IMR-90 (cell line): ENCODE data around the gene PARP12. TPM values are rescaled to one million over a fixed set of nuclear protein-coding genes. Genes with fewer than 3 reads are reported as not detected.

Source experiments
- ATAC-seq: fragments of 200-7000 bp; cut with Tn5 transposase; 2 replicates; pipeline ENCODE4 v1.9.1; 2020; ENCODE audit warnings: low read depth, mild to moderate bottlenecking, moderate library complexity
- BruUV-seq: library from RNA; stranded (reverse); fragments of 400-500 nt; replicated peaks from 2 replicates; lab custom pipeline; 2021; lab: Mats Ljungman, UMichigan
- CTCF ChIA-PET: fragments of 300-600 bp; formaldehyde crosslinking; extraction: SDS; loops from one replicate; lab custom pipeline; 2021; ENCODE audit warnings: antibody characterized with exemption; lab: Yijun Ruan, JAX
- POLR2A ChIA-PET: fragments of 300-600 bp; sonication (Branson Sonifier 250); formaldehyde crosslinking; loops from one replicate; lab custom pipeline; 2022; ENCODE audit warnings: antibody characterized with exemption; ENCODE audit not compliant: unreplicated experiment; lab: Charles Lee
- DNase-seq: peaks from one replicate; pipeline ENCODE4 v3.0.0; 2013
- H2AFZ ChIP-seq: replicated peaks from 2 replicates; pipeline ENCODE3; 2013; ENCODE audit warnings: low read length, mild to moderate bottlenecking; ENCODE audit not compliant: poor library complexity
- H2AK5ac ChIP-seq: 2 replicates; pipeline ENCODE4 v1.6.1; 2013; ENCODE audit warnings: low read depth, low read length, inconsistent platforms
- H2AK9ac ChIP-seq: replicated peaks from 2 replicates; pipeline ENCODE3; 2013; ENCODE audit warnings: mild to moderate bottlenecking, low read depth, low read length, moderate library complexity; ENCODE audit not compliant: poor library complexity
- H2BK120ac ChIP-seq: 2 replicates; pipeline ENCODE4 v1.6.1; 2013; ENCODE audit warnings: low read depth, low read length, inconsistent platforms
- H2BK15ac ChIP-seq: 3 replicates; pipeline ENCODE4 v1.6.1; 2013; ENCODE audit warnings: low read depth, low read length, inconsistent platforms
- H2BK20ac ChIP-seq: 2 replicates; pipeline ENCODE4 v1.6.1; 2013; ENCODE audit warnings: low read depth, mild to moderate bottlenecking, inconsistent platforms, low read length, moderate library complexity
- H2BK5ac ChIP-seq: 2 replicates; pipeline ENCODE4 v1.6.1; 2013; ENCODE audit warnings: mild to moderate bottlenecking, low read depth, low read length, inconsistent platforms; ENCODE audit not compliant: poor library complexity, severe bottlenecking
- H3K14ac ChIP-seq: replicated peaks from 2 replicates; pipeline ENCODE4 v1.6.1; 2013; ENCODE audit warnings: low read depth, low read length, inconsistent platforms
- H3K18ac ChIP-seq: 2 replicates; pipeline ENCODE4 v1.6.1; 2013; ENCODE audit warnings: low read depth, low read length, control low read depth
- H3K23ac ChIP-seq: 2 replicates; pipeline ENCODE4 v1.6.1; 2013; ENCODE audit warnings: low read depth, low read length, inconsistent platforms
- H3K27ac ChIP-seq: 2 replicates; pipeline ENCODE4 v1.5.1; 2013; ENCODE audit warnings: mild to moderate bottlenecking, control low read depth, low read length; ENCODE audit not compliant: insufficient read depth
- H3K27me3 ChIP-seq: 2 replicates; pipeline ENCODE4 v1.6.1; 2013; ENCODE audit warnings: low read length; ENCODE audit not compliant: control insufficient read depth, insufficient read depth
- H3K36me3 ChIP-seq: 2 replicates; pipeline ENCODE4 v1.6.1; 2013; ENCODE audit warnings: low read length, mixed read lengths; ENCODE audit not compliant: control insufficient read depth, insufficient read depth
- H3K4ac ChIP-seq: 2 replicates; pipeline ENCODE4 v1.6.1; 2013; ENCODE audit warnings: low read depth, low read length, inconsistent platforms
- H3K4me1 ChIP-seq: 2 replicates; pipeline ENCODE4 v1.6.1; 2013; ENCODE audit warnings: low read length, mixed read lengths; ENCODE audit not compliant: control insufficient read depth, insufficient read depth
- H3K4me2 ChIP-seq: 2 replicates; pipeline ENCODE4 v1.6.1; 2013; ENCODE audit warnings: low read depth, mild to moderate bottlenecking, control low read depth, low read length, moderate library complexity
- H3K4me3 ChIP-seq: 2 replicates; pipeline ENCODE4 v1.5.1; 2013; ENCODE audit warnings: low read depth, mild to moderate bottlenecking, control low read depth, low read length, moderate library complexity; ENCODE audit not compliant: insufficient read depth
- H3K56ac ChIP-seq: 2 replicates; pipeline ENCODE4 v1.6.1; 2013; ENCODE audit warnings: low read length, inconsistent platforms; ENCODE audit not compliant: insufficient read depth; ENCODE audit errors: extremely low read depth
- H3K79me1 ChIP-seq, 2 experiments: 2 replicates each; pipeline ENCODE4 v1.6.1; 2013; ENCODE audit warnings: low read length in 2 of 2, inconsistent platforms in 1 of 2, low read depth in 1 of 2
- H3K9ac ChIP-seq: 2 replicates; pipeline ENCODE4 v1.6.1; 2013; ENCODE audit warnings: low read depth, low read length, control low read depth
- H3K9me1 ChIP-seq: 2 replicates; pipeline ENCODE4 v1.6.1; 2013; ENCODE audit warnings: low read length, inconsistent platforms; ENCODE audit not compliant: insufficient read depth
- H3K9me3 ChIP-seq: 2 replicates; pipeline ENCODE4 v1.6.1; 2013; ENCODE audit warnings: low read length; ENCODE audit not compliant: control insufficient read depth, insufficient read depth
- H4K20me1 ChIP-seq: 2 replicates; pipeline ENCODE4 v1.6.1; 2013; ENCODE audit warnings: low read length, inconsistent platforms; ENCODE audit not compliant: insufficient read depth
- H4K5ac ChIP-seq: 2 replicates; pipeline ENCODE4 v1.6.1; 2013; ENCODE audit warnings: mild to moderate bottlenecking, low read depth, low read length, control low read depth
- H4K8ac ChIP-seq, 2 experiments: 2 replicates each; pipeline ENCODE4 v1.6.1; 2013; ENCODE audit warnings: low read depth in 2 of 2, low read length in 2 of 2, control low read depth in 1 of 2, inconsistent platforms in 1 of 2
- H4K91ac ChIP-seq: 2 replicates; pipeline ENCODE4 v1.6.1; 2013; ENCODE audit warnings: low read depth, low read length, inconsistent platforms; ENCODE audit not compliant: insufficient read depth
- BHLHE40 ChIP-seq: fragments of 150-350 bp; IDR thresholded peaks from 2 replicates; pipeline ENCODE4 v1.6.1; 2016; ENCODE audit warnings: mild to moderate bottlenecking, low read depth, low read length
- MAFK ChIP-seq: IDR thresholded peaks from 2 replicates; pipeline ENCODE4 v1.6.1; 2012; ENCODE audit warnings: low read depth, low read length, improper control_type of control experiment
- MXI1 ChIP-seq: IDR thresholded peaks from 2 replicates; pipeline ENCODE4 v1.6.1; 2012; ENCODE audit warnings: low read depth, mild to moderate bottlenecking, low read length, moderate library complexity, borderline replicate concordance
- RAD21 ChIP-seq: IDR thresholded peaks from 2 replicates; pipeline ENCODE4 v1.6.1; 2012; ENCODE audit warnings: low read length, improper control_type of control experiment
- USF2 ChIP-seq: fragments of 150-350 bp; IDR thresholded peaks from 2 replicates; pipeline ENCODE4 v1.6.1; 2017; ENCODE audit warnings: mild to moderate bottlenecking, antibody characterized with exemption, low read length, low read depth
- WGBS, 2 experiments: methylation state at CpG; one replicate each; pipeline versions ENCODE4 v1.1.5 to v1.1.7; 2013; ENCODE audit warnings: missing lambda C conversion rate in 2 of 2; ENCODE audit not compliant: insufficient read length in 1 of 2; ENCODE audit errors: extremely low coverage in 2 of 2; 5-methylcytosine and 5-hydroxymethylcytosine counted together
- dilution Hi-C: fragments of 300-500 bp; cut with HindIII; formaldehyde crosslinking; loops from one replicate; pipeline ENCODE4 v1.14.3; 2018; ENCODE audit warnings: low sequenced_read_pairs; ENCODE audit not compliant: unreplicated experiment
- in situ Hi-C: fragments of 300-500 bp; cut with MboI; formaldehyde crosslinking; loops from 3 replicates; pipeline ENCODE4 v1.14.3; 2019; ENCODE audit warnings: low sequenced_read_pairs, inconsistent platforms, mixed read lengths
- intact Hi-C: fragments of 100-400 bp; cut with micrococcal nuclease; formaldehyde crosslinking; loops from 2 replicates; pipeline ENCODE4 v1.10.0; 2022
- polyA plus RNA-seq, 3 experiments: library from polyadenylated mRNA; depleted of rRNA; stranded (reverse); fragments of >200 nt; gene quantifications; 2 replicates each; pipeline ENCODE4 v1.2.3, GENCODE V29; 2012; ENCODE audit warnings: low replicate concordance in 1 of 3
- total RNA-seq: library from RNA; depleted of rRNA; stranded (reverse); fragments of >200 nt; gene quantifications from 2 replicates; pipeline ENCODE4 v1.2.3, GENCODE V29; 2012

The PARP12 gene
- total and polyA plus RNA-seq, 2 of the 4 experiments (the other 2 are of a cell fraction) = 7.2 to 11.3 TPM

GRCh38 chr7:140041659-140042385 is 20.9 kb downstream of the PARP12 start:
- H2AFZ ChIP-seq = no peak overlapping the region
- peaks cover 6% of the 10 kb centered on the region; the same call in 1 of the 2 replicates for H3K4me1 ChIP-seq
- H2AK5ac ChIP-seq = no peak overlapping the region
- ATAC-seq (no peak), DNase-seq (peak; percentile 49)
- H3K56ac ChIP-seq = no peak overlapping the region
- H4K20me1 ChIP-seq = no peaks in the 10 kb centered on the region
- in situ Hi-C loops (no loop called here), dilution Hi-C loops (no loop called here), intact Hi-C loops (no loop called here)
- H2BK15ac ChIP-seq = no peak overlapping the region
- TF ChIP-seq MXI1 (no peak), MAFK (peak; percentile 58), RAD21 (no peak), BHLHE40 (no peak), USF2 (no peak)
- H4K5ac ChIP-seq = no peak overlapping the region
- no peak overlapping the region for H3K4me3 ChIP-seq
- H3K9me3 ChIP-seq = no peaks in the 10 kb centered on the region
- no peak overlapping the region for H2BK120ac ChIP-seq
- no peak overlapping the region; the same call in 1 of the 2 replicates for H3K14ac ChIP-seq
- H2AK9ac ChIP-seq = no peak overlapping the region
- no peak overlapping the region for H3K9ac ChIP-seq
- H3K4me2 ChIP-seq = no peak overlapping the region
- ChIA-PET CTCF (interaction anchor here (0.6 kb wide), 1 partner anchor 36 kb away, joined by 3 read pairs; no protein-coding TSS in a partner anchor), POLR2A (no interaction called here)
- no peak overlapping the region for H3K23ac ChIP-seq
- BruUV-seq = no TSS peak
- no peak overlapping the region for H4K8ac ChIP-seq
- H2BK5ac ChIP-seq = no peak overlapping the region
- WGBS, 2 experiments = 100% methylated on average over 1 of the region's 12 CpGs; no CpG with 5 or more reads in 1 of the 2 experiments
- H3K4ac ChIP-seq = no peak overlapping the region
- H3K9me1 ChIP-seq = 0 out of 2 replicates have a peak, but pooled peaks cover 4% of the 10 kb centered on the region
- peaks cover 13% of the 10 kb centered on the region for H3K36me3 ChIP-seq
- no peak overlapping the region for H3K27ac ChIP-seq
- no peak overlapping the region for H3K18ac ChIP-seq
- H4K91ac ChIP-seq = no peak overlapping the region
- no peak overlapping the region for H2BK20ac ChIP-seq
- peaks cover 0 to 2% of the 10 kb centered on the region in 2 experiments; a peak in 1 of 4 replicates for H3K79me1 ChIP-seq
- H3K27me3 ChIP-seq = no peaks in the 10 kb centered on the region
